Activated CD8-positive, alpha-beta memory T cell treated with anti-CD3 and anti-CD28 coated beads for 48 hours (primary cell): ENCODE results near the gene COPZ1.

Source experiments
- DNase-seq, 3 experiments: peaks; one replicate each; pipeline ENCODE4 v3.0.0-alpha.2; 2020; ENCODE audit warnings: low read depth in 2 of 3, low spot score in 2 of 3

COPZ1 gene

DNA sequence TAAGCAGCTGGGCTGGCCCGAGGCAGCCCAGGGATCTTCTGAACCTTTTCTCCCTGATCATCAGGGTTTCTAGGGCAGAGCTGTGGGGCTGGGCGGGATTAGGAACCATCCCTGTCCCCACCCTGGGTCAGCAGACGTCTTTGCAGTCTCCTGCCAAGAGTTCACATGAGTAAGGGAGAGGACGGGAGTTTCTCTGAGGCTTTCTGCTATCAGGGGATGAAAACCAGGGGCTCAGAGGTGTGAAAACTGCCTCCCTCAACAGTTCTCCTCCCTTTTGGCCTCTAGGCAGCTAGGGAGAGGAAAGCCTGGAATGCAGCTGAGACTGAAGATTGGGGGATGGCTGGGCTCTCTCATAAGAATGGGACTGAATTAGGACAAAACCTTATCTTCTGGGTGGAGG lies 51.7 kb downstream of the COPZ1 start:
- no peak for DNase-seq

DNA sequence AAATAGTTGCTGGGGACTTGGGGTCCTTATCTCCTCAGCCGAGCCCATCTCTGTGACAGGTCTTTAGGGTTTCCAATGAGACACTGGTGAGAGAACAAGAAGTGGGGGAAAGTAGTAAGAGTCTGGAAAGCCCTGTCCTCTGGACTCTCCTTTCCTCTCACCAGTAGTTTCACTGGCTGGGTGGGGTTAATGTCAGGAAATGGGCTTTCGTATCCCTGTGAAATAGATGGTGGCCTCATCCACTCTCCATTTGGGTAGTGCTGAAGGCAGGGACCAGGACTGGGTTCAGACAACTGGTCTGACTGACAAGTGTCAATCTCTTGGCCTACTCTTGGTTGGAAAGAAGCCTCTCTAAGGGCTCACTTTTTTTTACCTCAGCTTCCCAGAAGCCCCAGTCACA lies 52.1 kb downstream of the COPZ1 start:
- DNase-seq: no peak

GRCh38 chr12:54377797-54378515 lies 53.0 kb downstream of the COPZ1 start:
- no peak for DNase-seq

DNA sequence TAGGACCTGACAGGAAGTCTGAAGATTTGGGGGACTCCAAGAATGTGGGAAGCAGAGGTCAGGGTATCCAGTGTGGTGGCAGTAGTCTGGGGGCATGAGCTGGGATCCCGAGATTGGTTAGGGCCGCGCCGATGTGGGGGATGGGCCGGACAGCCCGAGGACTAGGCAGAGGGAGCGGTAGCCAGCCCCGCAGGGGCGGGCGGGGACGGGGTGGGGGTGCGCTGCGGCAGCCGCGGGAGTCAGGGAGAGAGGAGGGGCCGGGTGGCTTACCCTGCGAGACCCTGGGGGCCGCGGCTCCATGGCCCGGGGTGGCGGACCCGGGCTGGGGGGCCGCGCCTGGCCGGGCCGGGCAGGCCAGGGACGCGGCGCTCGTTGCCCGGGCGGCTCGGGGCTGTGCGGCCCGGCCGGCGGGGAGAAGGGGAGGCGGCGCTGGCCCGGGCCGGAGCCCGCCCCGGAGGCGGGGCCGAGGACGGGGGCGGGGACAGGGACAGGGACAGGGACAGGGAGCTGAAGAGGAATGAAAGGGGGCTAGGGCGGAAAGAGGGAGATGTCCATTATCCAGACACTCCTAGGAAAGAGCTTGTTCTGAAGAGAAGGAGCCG lies 54.0 kb downstream of the COPZ1 start:
- no peak for DNase-seq

DNA sequence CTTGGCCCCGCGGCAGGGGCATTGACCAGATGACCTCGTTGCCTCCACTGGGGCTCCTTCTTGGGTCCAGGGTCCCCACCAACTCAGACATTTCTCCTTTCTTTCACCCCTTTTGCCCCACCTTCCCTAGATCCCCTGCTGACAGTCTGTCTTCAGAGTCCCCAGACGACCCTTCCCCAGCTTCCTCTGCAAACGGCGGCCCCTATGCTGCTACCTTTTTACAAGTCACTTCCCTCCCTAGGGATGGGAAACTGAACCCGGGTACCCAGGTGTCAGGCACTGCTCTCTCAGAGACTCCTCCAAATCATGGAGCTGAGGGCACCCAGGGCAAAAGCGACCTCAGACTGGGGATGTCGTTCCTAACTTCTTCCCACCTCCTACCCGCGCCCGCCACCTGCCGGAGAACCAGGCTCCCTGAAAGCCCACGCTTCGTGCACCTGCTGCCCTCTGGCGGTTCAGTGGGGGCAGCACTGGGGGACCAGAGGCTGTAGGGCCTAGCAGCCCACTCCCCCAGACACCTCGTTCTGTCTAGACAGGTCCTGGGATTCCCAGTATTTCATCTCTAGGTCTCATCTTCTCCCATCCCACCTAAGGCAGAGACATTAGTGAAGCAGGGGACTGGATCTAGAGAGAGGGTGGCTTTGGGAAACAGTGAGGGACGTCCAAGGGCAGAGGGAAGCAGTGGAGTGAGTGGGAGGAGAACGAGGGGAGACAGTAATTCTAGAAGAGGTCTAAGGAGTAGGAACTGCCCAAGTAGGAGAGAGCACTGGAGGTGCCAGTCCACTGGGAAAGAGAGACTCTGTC lies 54.7 kb downstream of the COPZ1 start:
- peak; percentile 70 to 93 (median 84) for DNase-seq

- DNase-seq: no peak
These were observed 56.2 kb downstream of the COPZ1 start for GRCh38 chr12:54381136-54381535.

- DNase-seq: no peak
These were observed 58.2 kb downstream of the COPZ1 start for GRCh38 chr12:54383041-54383609.

GRCh38 chr12:54384591-54385041 lies 59.7 kb downstream of the COPZ1 start, which contains the start of gene ZNF385A:
Gene ZNF385A (minus strand): TSS chr12:54384733. CDS start chr12:54384514, 219 bp downstream.
- no peak for DNase-seq

- DNase-seq: no peak
These were observed 60.5 kb downstream of the COPZ1 start for GRCh38 chr12:54385251-54385914.

- DNase-seq: no peak
These were observed 61.6 kb downstream of the COPZ1 start for GRCh38 chr12:54386403-54387113.

DNA sequence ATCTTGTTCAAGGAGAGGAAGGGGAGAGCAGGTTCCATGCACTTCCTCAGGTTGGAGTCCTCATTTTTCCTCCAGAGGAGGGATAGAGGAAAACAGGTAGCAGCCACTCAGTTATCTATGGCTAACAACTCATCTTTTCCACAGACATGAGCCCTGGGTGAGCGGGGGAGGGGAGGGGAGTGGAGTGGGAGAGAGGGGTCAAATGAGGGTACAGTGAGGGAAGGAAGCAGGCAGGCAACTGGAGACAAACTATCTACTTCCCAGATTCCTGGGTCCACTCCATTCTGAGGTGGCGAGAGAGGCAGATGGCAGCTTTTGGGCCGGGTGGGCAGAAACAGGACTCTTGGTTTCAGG lies 62.2 kb downstream of the COPZ1 start:
- no peak for DNase-seq

DNA sequence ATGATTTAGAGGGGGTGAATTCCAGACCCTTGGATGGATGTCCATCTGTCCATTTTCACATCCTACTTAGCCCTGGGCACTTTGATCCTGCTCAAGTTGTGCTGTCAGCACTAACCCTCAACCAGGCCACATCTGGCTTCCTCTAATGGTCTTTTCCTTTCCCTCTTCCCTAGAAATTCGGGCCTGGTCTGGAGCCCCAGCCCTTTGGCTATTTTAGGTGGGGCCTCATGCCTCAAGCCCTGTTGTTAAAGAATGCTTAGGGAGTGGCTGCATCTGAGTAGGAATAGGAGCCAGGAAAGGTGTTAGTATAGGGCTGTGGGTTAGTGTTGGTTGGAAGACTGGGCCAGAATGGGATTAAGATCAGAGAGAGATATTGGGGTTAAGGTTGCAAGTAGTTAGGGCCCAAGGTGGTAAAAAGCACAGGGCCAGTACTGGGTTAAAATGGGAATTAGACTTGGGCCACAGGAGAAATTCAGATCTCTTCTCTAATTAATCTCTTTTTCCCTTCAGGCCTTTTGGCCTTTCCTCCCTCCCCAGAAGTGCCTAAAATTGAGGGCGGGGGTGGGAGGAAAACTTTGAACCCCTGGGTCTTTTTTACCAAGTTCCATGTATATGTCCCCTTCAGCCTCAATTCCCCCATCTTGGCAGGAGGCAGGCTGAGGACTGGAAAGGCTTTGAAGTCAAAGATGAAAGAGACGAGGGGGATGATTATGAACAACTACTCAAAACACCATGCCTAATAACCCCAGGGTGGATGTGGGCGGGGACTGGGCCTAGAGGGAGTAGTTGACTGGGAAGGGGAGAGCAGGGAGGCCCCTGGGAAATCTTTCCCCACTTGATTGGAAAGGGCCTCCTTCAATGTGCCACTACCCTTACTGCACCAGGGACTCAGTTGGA lies 63.6 kb downstream of the COPZ1 start:
- no peak for DNase-seq

GRCh38 chr12:54389134-54389508 lies 64.2 kb downstream of the COPZ1 start:
- DNase-seq: no peak

GRCh38 chr12:54389607-54390175 lies 64.8 kb downstream of the COPZ1 start:
- no peak for DNase-seq

DNA sequence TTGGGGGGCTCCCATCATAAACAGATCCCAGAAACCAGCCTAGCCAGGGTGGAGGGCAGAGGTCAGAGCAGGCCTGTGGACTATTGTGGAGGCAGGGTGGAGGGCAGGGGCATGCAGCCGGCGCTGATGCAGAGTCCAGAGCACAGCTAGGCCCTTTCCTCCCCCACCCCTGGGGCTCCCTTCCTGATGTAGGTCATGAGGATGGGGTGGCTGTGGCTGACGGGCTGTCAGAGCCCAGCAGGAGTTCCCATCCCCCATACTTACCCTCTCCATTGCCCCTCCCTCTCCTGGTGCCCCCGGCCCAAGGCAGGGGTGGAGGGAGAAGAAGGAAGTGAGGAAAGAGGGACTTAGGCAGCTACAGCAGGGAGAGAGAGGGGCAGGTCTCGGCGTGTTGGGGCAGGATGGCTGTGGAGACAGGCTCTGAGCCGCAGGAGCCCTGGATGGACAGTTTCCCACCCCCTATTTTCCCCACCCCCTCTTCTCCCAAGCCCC lies 65.3 kb downstream of the COPZ1 start:
- no peak for DNase-seq

- DNase-seq: peak in 2 of 3 experiments; percentile 21 to 41
These were observed 66.0 kb downstream of the COPZ1 start for GRCh38 chr12:54390668-54391551.

DNA sequence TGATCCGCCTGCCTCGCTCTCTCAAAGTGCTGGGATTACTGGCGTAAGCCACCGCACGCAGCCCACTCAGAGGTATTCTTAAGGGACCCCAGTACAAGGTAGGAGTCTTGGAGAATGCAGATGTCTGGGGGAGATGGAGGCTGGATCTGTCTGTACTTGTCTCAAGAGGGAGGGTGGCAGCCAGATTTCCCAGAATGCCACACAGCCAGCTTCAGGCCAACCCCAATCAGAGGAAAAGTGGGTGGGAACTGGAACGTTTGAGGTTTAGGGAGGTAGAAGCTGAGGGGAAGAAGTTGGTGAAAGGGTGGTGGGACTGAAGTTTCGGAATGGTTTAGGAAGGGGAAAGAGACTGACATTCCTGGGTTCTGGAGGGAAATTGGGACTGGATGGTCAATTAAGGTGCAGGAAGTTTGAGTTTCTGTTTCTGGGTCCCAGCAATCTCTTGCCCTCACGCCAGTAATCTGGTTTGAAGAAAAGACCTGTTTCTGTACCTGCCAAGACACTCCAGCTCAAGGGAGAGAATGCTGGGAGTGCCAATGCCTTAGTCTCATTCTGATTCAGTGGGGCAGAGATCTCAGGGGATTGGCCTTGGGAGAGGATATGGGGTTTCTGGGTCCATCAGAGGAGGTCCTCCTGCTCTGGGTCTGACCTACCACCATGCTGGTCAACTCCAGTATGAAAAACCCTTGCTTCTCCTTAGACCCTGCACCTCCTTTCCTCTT lies 67.7 kb downstream of the COPZ1 start:
- DNase-seq: no peak
